Thyroid gland (tissue), 4 donors: ENCODE data around the gene ADARB2.
"Not testable (repeated sequence)": the region's sequence is repeated elsewhere in the genome, so short reads cannot be mapped to it uniquely, and the experiment has no call there.

Experiments used
- CTCF ChIP-seq, 6 experiments: fragments of 200-600 bp in 3 of 6; fragments of 450-650 bp in 3 of 6; sonication (generic) in 3 of 6; IDR thresholded peaks; one replicate each; pipeline ENCODE4 v1.5.1; 2016 to 2019; ENCODE audit warnings: antibody characterized with exemption in 6 of 6, mild to moderate bottlenecking in 2 of 6, inconsistent platforms in 1 of 6, moderate library complexity in 1 of 6
- POLR2A ChIP-seq, 2 donors: fragments of 450-650 bp; IDR thresholded peaks; one replicate each; pipeline ENCODE4 v1.6.1; 2017; ENCODE audit warnings: antibody characterized with exemption in 2 of 2, mild to moderate bottlenecking in 2 of 2, moderate library complexity in 1 of 2

DNA sequence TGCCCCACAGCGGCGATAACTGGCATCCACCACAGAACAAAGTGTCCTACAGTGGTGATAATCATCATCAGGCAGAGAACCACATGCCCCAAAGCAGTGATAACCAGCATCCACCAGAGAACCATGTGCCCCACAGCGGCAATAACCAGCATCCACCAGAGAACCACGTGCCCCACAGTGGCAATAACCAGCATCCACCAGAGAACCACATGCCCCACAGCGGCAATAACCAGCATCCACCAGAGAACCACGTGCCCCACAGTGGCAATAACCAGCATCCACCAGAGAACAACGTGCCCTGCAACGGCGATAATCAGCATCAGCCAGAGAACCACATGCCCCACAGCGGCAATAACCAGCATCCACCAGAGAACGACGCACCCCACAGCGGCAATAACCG is 396.3 kb downstream of the ADARB2 start:
- not testable (repeated sequence) for TF ChIP-seq CTCF, POLR2A (IDR thresholded peaks at IDR 0.05)
